BLaER1 (cell line): ENCODE data around the gene HOXA11.

ENCODE experiments used
- H3K27ac ChIP-seq: shearing (Covaris generic); formaldehyde crosslinking; 2 replicates; pipeline ENCODE4 v1.8.1; 2022
- H3K27me3 ChIP-seq: shearing (Covaris generic); formaldehyde crosslinking; 2 replicates; pipeline ENCODE4 v1.8.1; 2022
- H3K36me3 ChIP-seq: shearing (Covaris generic); formaldehyde crosslinking; 2 replicates; pipeline ENCODE4 v1.8.1; 2022
- H3K4me1 ChIP-seq: shearing (Covaris generic); formaldehyde crosslinking; 2 replicates; pipeline ENCODE4 v1.8.1; 2022
- H3K4me2 ChIP-seq: shearing (Covaris generic); formaldehyde crosslinking; 2 replicates; pipeline ENCODE4 v1.8.1; 2022
- H3K4me3 ChIP-seq: shearing (Covaris generic); formaldehyde crosslinking; 2 replicates; pipeline ENCODE4 v1.8.1; 2022
- H3K9ac ChIP-seq: shearing (Covaris generic); formaldehyde crosslinking; 2 replicates; pipeline ENCODE4 v1.8.1; 2022
- H3K9me3 ChIP-seq: shearing (Covaris generic); formaldehyde crosslinking; 2 replicates; pipeline ENCODE4 v1.8.1; 2022
- H4K20me1 ChIP-seq: shearing (Covaris generic); formaldehyde crosslinking; 2 replicates; pipeline ENCODE4 v1.8.1; 2022
- Cebpa-rat ChIP-seq: shearing (Covaris generic); IDR thresholded peaks from 2 replicates; pipeline ENCODE4 v1.8.1; 2022

Gene HOXA11

DNA sequence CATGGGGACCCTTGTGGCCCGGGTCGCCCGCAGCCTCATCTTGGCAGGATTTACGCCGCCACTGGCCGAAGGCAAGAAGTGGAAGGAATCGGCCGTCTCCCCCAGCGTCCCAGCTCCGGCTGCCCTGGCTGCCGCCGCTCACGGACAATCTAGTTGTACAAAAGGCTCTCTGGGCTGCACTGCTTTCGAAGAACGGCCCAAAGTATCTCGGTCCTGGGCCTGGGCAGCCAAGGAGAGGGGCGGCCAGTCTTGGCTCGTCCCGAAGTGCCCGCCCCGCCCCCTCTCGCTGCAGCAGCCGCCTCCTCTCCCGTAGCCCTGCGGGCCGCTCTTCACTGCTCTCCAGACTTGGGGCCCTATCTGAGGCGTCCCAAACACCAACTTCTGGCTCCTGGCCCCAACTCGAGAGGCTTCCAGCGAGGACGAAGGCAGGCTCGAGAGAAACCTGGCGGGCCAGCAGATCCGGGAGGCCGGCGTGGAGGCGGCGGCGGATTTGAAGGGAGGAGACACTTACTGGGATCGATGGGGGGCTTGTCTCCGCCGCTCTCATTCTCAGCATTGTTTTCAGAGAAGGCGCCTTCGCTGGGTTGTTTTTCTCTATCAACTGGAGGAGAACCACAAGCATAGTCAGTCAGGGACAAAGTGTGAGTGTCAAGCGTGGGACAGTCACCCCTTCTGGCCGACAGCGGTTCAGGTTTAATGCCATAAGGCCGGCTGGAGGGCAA, 20.5 kb downstream of the HOXA11 start:
- TF ChIP-seq Cebpa-rat: no peak
- no peaks in the 10 kb centered on the region for H3K36me3 ChIP-seq
- H3K4me3 ChIP-seq: no peak overlapping the region
- H3K9ac ChIP-seq: no peak overlapping the region
- H3K4me2 ChIP-seq: no peak overlapping the region
- peaks cover 9% of the 10 kb centered on the region for H3K4me1 ChIP-seq
- H3K27me3 ChIP-seq: peaks cover 100% of the 10 kb centered on the region
- H3K9me3 ChIP-seq: peaks cover 17% of the 10 kb centered on the region
- peaks cover 92% of the 10 kb centered on the region for H4K20me1 ChIP-seq
- H3K27ac ChIP-seq: no peak overlapping the region

- TF ChIP-seq Cebpa-rat: no peak
- Histone ChIP-seq H3K27ac (no peak overlapping the region), H4K20me1 (peaks cover 92% of the 10 kb centered on the region), H3K4me3 (no peak overlapping the region), H3K9ac (no peak overlapping the region), H3K4me1 (peaks cover 9% of the 10 kb centered on the region), H3K27me3 (peaks cover 100% of the 10 kb centered on the region), H3K9me3 (peaks cover 17% of the 10 kb centered on the region), H3K4me2 (no peak overlapping the region), H3K36me3 (no peaks in the 10 kb centered on the region)
Observed at GRCh38 chr7:27164045-27164366, 21.0 kb downstream of the HOXA11 start.

DNA sequence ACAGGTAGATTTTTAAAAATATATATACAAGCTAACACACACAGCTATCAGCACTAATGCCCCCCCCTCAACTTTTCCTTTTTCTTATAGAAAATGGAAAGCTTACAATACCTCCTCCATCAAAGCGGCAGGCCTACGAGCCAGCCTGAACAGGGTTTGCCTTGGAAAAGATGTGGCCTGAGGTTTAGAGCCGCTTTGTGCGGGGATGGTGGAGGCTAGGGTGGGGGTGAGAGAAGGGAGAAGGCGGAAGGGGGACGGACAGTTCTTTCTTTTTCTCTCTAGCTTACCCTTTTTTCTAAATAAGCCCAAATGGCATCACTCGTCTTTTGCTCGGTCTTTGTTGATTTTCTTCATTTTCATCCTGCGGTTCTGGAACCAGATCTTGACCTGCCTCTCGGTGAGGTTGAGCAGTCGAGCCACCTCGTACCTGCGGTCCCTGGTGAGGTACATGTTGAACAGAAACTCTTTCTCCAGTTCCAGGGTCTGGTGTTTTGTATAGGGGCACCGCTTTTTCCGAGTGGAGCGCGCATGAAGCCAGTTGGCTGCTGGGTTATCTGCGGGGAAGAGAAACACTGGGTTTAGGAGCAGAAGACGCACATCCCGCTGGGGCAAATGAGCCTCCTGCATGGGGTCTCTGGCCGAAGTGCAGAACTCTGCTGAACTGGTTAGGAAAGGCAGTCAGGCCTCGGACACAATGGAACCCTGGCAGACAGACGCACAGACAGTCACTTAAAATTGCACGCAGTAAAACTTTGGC, 21.6 kb downstream of the HOXA11 start:
- H3K27ac ChIP-seq: no peak overlapping the region
- no peaks in the 10 kb centered on the region for H3K36me3 ChIP-seq
- peaks cover 100% of the 10 kb centered on the region for H3K27me3 ChIP-seq
- TF ChIP-seq Cebpa-rat: no peak
- H4K20me1 ChIP-seq: peaks cover 92% of the 10 kb centered on the region
- H3K9me3 ChIP-seq: peaks cover 21% of the 10 kb centered on the region
- H3K4me1 ChIP-seq: peaks cover 9% of the 10 kb centered on the region
- H3K4me3 ChIP-seq: no peak overlapping the region
- no peak overlapping the region for H3K4me2 ChIP-seq
- H3K9ac ChIP-seq: no peak overlapping the region

DNA sequence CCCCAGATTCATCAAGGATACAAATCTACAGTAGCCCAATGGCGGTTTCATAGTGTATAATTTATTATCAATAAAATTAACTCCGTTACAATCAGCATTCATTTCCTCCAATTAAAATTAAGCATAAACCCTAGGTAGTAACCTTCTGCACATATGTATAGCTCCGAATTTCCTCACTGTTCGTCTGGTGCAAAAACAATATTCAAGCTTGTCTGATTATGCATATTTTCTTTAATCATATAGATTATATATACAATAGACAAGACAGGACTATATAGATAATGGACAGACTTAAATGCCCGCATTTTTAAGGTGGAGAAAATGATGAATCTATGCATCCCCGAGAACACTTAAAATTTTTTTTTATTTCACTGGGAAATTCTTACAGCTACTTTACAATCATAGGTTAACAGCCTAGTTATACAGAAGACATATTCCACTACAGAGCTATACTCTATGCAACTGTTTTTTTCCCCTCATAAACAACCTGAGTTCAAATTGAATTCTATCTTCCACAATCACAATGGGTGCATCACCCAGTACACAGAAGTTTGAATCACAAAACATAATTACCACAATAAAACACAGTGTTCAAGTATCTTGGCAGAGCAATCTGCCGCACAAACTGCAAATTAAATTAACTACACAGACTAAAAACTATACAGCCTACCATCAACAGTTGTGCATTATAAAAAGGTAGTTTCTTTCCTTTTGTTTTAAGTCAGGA, 22.3 kb downstream of the HOXA11 start:
- Histone ChIP-seq H3K4me3 (no peak overlapping the region), H3K27me3 (peaks cover 100% of the 10 kb centered on the region), H4K20me1 (peaks cover 92% of the 10 kb centered on the region), H3K27ac (no peak overlapping the region), H3K9me3 (peaks cover 27% of the 10 kb centered on the region), H3K4me2 (no peak overlapping the region), H3K36me3 (no peaks in the 10 kb centered on the region), H3K9ac (no peak overlapping the region), H3K4me1 (peaks cover 9% of the 10 kb centered on the region)
- no peak for TF ChIP-seq Cebpa-rat

- Histone ChIP-seq H4K20me1 (peaks cover 92% of the 10 kb centered on the region), H3K36me3 (no peaks in the 10 kb centered on the region), H3K27ac (no peak overlapping the region), H3K27me3 (peaks cover 100% of the 10 kb centered on the region), H3K4me2 (no peak overlapping the region), H3K9ac (no peak overlapping the region), H3K9me3 (peaks cover 35% of the 10 kb centered on the region), H3K4me1 (peaks cover 9% of the 10 kb centered on the region), H3K4me3 (no peak overlapping the region)
- TF ChIP-seq Cebpa-rat: no peak
Observed at GRCh38 chr7:27161721-27162560, 23.1 kb downstream of the HOXA11 start.

- peak overlapping the region; percentile 66 for H3K4me3 ChIP-seq
- H3K4me2 ChIP-seq: peak overlapping the region; percentile 95
- no peak overlapping the region for H3K27ac ChIP-seq
- H3K4me1 ChIP-seq: peaks cover 9% of the 10 kb centered on the region
- TF ChIP-seq Cebpa-rat: no peak
- H4K20me1 ChIP-seq: peaks cover 88% of the 10 kb centered on the region
- H3K36me3 ChIP-seq: no peaks in the 10 kb centered on the region
- peaks cover 100% of the 10 kb centered on the region for H3K27me3 ChIP-seq
- no peak overlapping the region for H3K9ac ChIP-seq
- H3K9me3 ChIP-seq: peaks cover 37% of the 10 kb centered on the region
Observed at GRCh38 chr7:27161214-27161720, 23.8 kb downstream of the HOXA11 start.

DNA sequence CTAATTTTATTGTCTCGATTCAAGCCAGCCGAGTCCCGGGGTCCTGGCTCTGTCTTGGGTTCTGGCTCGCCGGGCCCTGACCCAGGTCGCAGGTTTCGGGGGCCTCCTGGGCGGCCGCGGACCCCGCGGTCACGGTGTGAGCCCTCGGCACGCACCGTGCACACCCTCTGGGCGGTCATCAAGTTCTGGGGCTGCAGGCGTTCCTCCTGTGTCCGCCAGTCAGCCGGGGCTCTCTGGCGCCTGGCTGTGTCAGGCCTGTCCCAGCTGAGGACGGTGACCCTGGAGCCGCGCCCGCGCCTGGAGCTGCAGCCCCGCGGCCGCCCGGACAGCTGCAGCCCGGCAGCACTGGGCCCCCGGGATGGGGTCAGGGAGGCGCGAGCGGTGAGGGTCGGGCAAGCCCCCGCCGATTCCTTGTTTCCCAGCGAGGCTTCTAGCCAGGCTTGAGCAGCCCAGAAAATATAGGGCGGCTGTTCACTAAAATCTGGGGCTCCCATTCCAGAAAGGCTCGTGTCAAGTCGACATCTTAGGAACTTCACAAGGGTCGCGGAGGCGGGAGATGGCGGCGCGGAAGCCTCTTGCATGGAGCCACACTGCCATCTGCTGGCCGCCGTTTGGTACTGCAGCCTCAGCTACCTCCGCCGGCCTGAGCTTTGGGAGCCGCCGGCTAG, 24.4 kb downstream of the HOXA11 start:
- Histone ChIP-seq H3K27me3 (peaks cover 100% of the 10 kb centered on the region), H3K9me3 (peaks cover 37% of the 10 kb centered on the region), H3K27ac (no peak overlapping the region), H4K20me1 (peaks cover 88% of the 10 kb centered on the region), H3K4me1 (peaks cover 9% of the 10 kb centered on the region), H3K4me2 (peak overlapping the region; percentile 95), H3K4me3 (peak overlapping the region; percentile 66), H3K36me3 (no peaks in the 10 kb centered on the region), H3K9ac (no peak overlapping the region)
- no peak for TF ChIP-seq Cebpa-rat

DNA sequence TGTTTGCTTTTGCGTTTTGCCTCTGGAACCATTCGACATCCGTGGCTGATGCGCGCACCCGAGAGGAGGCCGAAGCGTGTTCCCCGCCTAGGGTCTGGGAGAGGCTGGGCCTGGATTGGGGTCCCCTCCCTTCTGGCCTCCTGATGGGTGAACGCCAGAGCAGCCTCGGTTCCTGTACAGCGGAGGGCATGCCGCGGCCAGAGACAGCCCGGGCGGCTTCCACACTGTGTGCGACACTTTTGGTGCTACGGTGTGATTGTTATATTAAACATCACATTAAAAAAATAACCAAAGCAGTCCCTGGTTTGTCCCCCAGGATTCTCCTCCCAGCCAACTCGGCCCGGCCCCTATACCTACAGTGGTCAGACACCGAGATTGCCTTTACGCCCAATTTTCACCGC, 24.9 kb downstream of the HOXA11 start:
- Histone ChIP-seq H3K27me3 (peaks cover 100% of the 10 kb centered on the region), H3K4me1 (peaks cover 9% of the 10 kb centered on the region), H3K36me3 (no peaks in the 10 kb centered on the region), H3K4me2 (peak overlapping the region; percentile 95), H3K9ac (no peak overlapping the region), H3K9me3 (peaks cover 37% of the 10 kb centered on the region), H3K4me3 (peak overlapping the region; percentile 66), H4K20me1 (peaks cover 88% of the 10 kb centered on the region), H3K27ac (no peak overlapping the region)
- no peak for TF ChIP-seq Cebpa-rat
